DMS153 treated with DMSO at 0.1 percent for 48 hours (cell line): ENCODE measurements around the gene CCDC57.
A peak's percentile ranks its signal among the peaks of the same experiment; 100 is the strongest.

ENCODE experiments used
- DNase-seq: peaks from one replicate; lab custom pipeline; 2025; ENCODE audit not compliant: unreplicated experiment; lab: John Stamatoyannopoulos, UW

CCDC57 gene

DNA sequence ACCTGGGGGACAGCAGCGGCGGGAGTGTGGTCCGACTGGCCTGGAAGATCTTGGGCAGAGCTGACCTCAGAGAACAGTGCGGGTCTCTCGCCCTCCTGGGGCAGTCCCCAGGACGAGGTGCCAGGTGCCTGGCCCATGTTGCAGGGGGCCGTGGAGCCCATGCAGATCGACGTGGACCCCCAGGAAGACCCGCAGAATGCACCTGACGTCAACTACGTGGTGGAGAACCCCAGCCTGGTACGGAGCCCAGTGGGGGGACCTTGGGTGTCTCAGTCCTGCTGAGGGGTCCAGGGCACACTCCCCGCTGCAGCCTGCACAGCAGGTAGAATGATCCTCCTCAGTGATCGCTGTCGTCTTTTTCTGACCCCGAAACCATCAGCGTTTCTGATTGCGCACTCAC, 159.5 kb downstream of the CCDC57 start:
- DNase-seq, result no peak

DNA sequence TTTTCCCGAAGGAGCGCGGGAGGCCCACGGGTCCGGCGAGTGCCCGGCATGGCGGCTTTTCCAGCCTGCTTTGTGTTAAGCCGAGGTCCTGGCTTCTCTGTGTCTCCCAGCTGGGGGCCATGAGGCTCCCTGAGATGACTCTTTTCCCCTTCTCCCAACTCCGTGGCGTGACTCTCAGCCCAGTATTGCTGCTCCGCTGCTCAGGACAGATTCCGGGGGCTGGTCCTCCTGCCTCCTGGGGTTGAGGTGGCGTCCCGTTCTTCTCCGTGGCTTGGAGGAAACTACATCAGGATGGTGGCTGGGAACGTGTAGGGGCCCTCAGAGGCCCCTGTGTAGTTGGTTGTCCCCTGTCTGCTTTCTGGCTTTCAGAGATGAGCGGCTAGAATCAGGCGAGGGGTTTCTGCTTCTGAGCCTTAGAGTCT, 160.0 kb downstream of the CCDC57 start:
- DNase-seq, result no peak

DNA sequence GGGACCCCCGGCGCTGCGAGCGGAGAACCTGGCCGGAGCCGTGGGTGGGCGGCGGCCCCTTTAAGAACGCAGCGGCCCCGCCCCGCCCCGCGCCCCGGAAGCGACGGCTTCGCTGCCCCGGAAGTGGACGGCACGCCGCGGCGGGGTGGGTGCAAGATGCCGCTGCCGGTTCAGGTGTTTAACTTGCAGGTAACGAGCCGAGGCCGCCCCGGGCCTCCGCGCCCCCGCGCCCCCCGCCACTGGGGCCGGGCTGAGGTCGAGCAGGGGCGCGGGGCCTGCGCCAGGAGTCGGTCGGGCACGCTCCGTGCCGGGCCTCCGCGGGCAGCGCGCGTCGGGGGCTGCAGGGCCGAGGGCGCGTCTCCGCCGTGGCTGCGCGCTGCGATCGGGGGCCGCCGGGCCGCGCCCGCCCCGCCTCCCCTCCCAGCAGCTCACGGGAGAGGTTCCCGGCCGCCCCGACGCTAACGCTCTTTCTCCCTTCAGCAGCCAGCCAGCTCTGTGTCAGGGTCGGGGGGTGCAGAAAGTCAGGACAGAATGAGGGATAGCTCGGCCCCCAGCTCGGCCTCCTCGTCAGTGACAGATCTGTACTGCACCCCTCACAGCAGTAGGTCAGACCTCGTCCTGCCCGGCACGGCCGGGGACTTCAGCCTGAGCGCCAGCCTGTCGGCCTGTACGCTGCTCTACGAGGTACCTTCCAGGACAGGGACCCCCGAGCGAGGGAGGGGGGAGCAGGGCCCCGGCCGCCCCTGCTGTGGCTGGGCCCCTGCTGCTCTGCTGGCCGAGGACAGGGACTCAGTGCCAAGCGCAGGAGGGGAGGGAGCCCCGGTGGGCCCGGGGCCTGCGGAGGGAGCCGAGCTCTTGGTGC, 160.6 kb downstream of the CCDC57 start, which contains the start of the genes GPS1 and RFNG:
Gene GPS1, plus strand, starts transcription at position 123 of the 862 bp plus-strand sequence. Its CDS starts 34 bp downstream, at position 157.
Gene RFNG, minus strand, starts transcription at position 36 of the 862 bp plus-strand sequence. CDS start 45 bp downstream, outside the sequence.
- peak; percentile 23 for DNase-seq
